ELF-1 (cell line): ENCODE results near the gene APPBP2.
"Not testable (repeated sequence)": the region's sequence is repeated elsewhere in the genome, so short reads cannot be mapped to it uniquely, and the experiment has no call there.

ENCODE experiments used
- DNase-seq: peaks from one replicate; pipeline ENCODE4 v3.0.0-alpha.2; 2016; ENCODE audit warnings: low read depth, low spot score

Gene APPBP2

DNA sequence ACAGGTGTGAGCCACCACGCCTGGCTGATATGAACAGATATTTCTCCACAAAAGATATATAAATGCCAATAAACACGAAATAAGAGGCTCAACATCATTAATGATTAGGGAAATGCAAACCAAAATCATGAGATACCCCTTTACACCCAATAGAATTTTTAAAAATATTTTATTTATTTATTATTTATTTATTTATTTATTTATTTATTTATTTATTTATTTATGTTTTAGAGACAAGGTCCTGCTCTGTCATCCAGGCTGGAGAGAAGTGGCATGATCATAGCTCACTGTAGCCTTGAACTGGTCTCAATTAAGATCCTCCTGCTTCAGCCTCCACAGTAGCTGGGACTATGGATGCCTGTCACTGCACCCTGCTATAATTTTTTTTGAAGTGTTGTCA, 30.8 kb downstream of the APPBP2 start:
- DNase-seq: no peak

DNA sequence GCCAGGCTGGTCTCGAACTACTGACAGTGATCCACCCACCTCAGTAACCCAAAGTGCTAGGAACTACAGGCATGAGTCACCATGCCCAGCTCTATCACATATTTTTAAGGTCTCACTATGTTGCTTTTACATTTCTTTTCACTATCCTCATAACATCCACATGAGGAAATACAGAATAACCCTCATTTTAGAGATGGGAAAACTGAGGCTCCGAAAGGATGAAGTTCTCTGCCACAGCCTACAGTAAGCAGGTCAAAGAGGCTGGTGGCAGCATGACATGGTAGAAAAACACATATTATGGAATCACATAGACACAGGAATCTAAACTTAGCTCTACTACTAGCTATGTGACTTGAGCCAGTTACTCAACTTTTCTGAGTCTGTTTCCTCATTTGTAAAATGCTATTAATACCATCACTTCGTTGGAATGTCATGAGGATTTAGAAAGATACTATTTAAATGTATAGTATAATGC, 32.2 kb downstream of the APPBP2 start:
- DNase-seq: no peak

DNA sequence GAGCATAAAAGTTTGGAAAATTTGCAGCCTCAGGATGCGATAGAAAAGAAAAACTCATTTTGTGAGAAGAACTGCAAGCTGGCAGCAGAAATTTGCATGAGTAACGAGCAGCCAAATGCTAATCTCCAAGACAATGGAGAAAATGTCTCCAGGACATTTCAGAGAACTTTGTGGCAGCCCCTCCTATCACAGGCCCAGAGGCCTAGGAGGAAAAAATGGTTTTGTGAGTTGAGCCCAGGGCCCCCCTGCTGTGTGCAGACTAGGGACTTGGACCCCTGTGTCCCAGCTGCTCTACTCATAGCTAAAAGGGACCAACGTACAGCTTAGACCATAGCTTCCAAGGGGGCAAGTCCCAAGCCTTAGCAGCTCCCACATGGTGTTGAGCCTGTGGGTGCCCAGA, 34.3 kb downstream of the APPBP2 start:
- peak; percentile 11 for DNase-seq

DNA sequence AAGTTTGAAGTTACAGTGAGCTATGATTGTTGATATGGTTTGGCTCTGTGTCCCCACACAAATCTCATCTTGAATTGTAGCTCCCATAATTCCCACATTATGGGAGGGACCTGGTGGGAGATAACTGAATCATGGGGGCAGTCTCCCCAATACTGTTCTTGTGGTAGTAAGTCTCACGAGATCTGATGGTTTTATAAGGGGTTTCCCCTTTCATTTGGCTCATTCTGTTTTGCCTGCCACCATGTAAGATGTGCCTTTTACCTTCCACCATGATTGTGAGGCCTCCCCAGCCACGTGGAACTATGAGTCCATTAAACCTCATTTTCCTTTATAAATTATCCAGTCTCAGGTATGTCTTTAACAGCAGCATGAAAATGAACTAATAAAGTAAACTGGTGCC, 35.4 kb downstream of the APPBP2 start:
- not testable (repeated sequence) for DNase-seq

DNA sequence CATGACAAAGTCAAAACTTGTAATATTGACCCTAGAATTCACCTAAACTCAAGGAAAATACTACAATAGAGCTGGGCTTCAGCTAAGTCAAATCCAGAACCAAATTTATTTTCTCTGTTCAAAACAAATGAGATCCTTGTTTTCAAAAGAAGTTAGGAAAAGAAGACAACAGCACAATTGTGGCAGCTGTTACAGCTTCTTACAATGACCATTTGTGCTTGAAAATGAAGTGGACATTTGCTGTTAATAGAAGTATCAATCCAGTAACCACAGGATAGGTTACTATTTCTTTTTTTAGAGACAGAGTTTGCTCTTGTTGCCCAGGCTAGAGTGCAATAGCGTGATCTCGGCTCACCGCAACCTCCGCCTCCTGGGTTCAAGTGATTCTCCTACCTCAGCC, 44.4 kb downstream of the APPBP2 start:
- DNase-seq: no peak

DNA sequence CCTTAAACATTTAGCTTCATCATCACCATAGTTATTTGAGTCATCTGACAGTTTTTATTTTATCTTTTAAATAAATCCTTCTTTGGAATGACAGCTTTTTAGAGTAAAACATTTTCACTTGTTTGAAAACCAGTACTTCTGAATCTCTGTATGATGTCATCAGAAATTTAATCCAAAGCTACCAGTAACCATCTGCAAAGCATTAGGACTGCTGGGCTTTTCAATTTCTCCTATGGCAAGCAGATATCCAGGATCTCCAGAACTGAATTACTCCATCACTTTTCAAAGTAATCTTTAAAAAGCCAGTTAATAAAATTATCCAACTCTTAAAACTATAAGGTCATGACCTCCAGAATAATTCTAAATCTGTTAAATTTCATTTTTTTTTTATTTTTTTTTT, 52.3 kb downstream of the APPBP2 start:
- DNase-seq: no peak

DNA sequence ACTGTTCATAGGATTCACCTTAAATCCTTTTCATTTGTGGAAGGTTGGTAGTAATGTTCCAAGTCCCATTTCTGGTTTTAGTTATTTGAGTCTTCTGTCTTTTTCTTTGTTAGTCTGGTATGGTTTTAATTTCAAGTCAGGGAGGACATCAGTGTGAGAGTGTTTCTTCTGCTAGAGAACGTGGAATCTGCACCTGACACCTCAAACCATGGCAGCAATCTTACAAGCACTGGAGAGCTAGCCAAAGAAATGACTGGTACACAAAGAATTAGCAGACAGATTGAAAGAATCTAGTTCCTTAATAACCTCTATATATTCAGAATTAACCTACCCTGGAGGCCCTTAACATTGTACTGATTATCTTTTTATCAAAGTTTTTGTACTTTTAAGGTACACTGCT, 53.6 kb downstream of the APPBP2 start:
- DNase-seq: no peak

DNA sequence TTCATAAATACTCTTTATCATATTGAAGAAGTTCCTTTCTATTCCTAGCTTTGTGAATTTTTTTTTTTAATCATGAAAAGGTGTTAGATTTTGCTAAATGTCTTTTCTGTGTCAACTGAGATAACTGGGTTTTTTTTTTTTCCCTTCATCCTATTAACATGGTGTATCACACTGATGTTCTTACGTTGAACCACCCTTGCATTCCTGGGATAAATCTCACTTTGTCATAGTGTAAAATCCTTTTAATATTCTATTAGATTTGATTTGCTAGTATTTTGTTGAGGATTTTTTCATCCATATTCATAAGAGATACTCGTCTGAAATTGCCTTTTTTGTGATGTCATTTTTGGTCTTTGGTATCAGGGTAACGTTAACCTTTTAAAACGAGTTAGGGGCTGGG, 54.6 kb downstream of the APPBP2 start:
- DNase-seq: no peak

DNA sequence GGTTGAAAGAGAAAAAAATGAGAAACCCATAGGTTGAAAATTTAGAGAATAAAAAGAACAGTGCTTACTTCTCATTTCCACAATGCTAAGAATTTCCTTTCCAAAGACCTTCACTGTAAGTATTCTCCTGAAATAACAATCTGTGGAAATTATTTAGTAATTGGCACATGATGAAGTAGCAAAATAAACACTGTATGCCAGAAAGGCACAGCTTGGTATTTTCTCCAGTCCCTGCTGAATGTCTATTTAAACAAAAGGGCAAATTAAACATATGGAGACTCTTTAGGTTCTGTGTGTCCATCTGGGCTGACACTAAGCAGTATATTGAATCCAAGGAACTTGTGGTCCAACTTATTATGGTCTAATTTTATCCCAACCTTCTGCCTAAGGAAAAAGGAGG, 57.7 kb downstream of the APPBP2 start:
- no peak for DNase-seq

DNA sequence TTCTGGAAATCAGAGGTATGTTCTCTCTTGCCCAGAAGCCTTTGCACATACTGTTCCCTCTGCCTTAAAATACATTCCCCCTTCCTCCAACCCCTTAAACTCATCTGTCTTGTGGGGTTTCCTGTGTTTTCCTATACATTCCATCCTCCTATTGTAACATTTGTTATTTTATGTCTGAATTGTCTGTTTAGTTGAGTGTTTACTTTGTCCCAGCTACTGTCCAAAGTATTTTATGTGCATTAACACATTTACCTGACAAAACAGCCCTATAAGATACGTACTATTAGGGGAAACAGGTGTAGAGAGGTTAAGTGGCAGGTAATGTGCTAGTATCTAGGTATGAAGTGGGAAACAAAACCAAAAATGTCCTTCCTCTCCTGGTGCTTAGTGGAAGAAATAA, 61.7 kb downstream of the APPBP2 start:
- DNase-seq: no peak

DNA sequence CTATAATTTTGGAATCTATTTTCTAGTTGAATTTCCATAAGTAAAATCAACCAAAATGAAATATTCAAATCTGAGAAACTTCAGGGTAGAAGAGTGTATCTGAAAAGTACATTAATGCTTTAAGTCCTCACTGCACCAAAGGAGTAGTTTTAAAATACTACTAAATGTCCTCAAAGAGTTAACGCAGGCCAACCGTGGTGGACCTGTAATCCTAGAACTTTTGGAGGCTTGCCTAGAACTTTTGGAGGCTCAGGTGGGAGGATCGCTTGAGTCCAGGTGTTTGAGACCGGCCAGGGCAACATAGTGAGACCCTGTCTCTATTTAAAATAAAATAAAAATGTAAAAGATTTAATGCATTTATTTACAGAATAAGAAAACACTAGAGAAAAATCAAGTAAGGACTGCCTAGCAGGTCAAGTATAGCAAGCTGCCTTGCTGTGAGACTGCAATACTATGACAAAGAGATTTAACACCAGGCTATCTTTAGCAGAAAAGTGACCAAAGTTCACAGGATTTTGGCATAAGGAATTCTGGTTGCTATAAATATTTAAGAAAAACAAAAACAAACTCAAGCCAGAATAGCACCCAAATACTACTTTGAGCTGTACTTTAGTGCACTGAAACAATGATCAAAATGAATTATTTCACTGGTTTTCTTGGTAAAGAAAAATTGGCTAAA, 62.7 kb downstream of the APPBP2 start:
- no peak for DNase-seq

DNA sequence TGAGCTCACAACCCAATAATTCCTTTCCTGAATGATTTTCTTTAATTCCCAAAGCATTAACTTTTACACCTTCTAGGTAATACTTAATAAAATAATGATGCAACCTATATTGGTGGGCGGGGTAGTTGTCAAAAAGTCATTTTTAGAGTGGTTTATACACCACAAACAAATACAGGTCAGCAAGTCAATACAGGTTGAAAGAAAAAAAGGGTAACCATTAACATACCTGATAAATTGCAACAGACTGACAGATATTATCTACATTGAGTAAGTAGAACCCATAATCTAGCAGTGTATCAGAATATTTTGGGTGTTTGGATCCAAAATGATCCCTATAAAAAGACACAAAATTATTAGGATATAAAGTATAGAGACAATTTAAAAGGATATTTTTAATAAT, 64.5 kb downstream of the APPBP2 start:
- no peak for DNase-seq

DNA sequence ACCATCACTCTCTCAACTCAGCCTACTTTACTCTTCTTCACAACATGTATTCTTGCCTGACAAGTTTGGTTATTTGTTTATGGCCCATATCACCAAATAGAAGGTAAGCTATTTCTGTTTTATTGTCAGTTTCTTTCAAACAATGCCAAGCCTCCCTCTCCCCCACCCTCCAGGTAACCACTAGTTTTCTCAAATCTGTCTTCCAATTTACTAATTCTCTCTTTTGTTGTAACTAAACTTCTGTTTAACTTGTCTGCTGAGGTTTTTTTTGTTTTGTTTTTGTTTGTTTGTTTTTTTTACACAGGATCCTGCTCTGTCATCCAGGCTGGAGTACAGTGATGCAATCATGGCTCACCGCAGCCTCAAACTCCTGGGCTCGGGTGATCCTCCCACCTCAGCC, 68.9 kb downstream of the APPBP2 start:
- no peak for DNase-seq

DNA sequence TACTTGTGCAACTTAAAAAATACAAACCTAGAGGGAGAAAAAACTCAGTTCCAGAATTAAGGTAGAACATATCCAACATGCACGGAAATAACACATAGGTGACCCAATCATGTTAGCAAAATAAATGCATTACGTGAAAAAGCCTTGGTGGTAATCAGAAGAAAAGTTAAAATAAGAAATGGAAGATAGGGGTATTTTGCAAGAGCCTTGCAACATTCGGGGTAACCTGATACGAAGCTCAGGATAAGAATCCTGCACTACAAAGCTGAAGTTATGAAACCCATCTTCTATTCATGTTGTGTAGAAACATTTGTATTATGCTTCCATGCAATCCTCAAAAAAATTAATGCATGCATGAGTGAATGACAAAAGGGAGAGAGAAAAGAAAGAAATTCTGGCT, 70.7 kb downstream of the APPBP2 start:
- DNase-seq: no peak

DNA sequence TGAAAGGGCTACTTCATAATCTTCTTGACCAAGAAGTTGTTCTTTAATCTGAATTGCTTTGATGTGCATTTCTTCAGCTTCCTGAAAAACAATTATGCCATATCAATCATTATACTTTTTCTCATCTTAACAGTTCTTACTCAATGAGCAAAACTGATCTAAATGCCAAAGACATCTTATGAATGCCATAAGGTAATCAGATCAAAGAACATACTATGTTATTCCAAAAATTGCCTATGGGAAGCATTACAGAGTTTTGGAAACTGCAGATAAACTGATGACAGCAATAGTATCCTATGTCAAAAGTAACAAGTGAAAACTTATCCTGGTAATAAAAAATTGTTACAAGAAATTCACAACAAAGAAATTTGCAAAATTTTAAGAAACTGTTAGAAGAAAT, 74.1 kb downstream of the APPBP2 start:
- no peak for DNase-seq

DNA sequence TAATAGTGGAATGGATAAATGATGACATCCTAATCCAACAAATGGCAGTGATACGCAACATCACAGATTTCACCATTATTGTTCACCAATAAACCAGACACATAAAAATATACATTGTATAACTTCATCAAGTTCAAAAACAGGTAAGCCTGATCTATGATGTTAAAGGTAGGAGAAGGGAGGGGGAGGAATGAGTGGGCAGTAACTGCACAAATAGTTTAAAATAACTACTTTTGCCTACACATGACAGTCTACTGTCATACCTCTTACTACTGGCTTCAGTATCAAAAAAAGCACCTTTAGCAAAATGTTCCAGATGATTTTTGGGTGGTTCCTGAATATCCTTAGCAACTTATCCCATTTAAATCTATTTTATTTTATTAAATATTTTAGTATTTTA, 75.0 kb downstream of the APPBP2 start:
- no peak for DNase-seq

DNA sequence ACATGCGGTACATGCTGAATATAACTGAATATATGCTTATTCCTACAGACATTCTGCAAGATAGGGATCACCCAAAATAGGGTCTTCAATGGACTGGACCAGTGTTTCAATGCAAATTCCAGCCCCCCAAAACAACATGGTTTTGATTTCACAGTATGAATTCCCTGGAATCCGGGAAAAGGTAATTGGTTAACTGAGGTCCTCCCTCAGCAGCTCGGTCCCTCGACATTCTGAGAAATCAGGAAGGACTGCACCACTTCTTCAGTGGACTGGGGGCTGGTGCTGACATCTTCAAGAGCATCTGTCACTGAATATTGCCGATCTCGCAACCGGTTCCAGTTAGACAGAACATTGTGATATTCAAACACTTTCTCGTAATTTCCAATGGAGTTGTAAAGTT, 78.7 kb downstream of the APPBP2 start:
- DNase-seq: no peak

DNA sequence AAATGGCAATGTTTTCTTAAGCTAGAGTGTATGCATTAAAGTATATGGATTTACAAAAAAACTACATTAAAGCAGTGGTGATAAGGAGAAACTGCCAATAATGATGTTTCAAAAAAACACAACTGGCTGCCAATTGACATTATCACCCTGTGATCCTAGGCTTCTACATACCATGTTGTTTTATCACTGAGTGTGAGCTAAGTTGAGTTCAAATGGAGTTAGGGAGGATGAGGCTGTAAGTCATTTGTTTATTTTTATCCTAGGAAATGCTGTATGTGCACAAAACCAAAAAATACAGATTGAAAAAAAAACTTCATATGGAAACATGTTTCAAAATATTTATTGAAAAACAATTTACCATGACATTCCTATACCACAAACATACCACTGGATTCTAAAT, 80.9 kb downstream of the APPBP2 start:
- DNase-seq: no peak

DNA sequence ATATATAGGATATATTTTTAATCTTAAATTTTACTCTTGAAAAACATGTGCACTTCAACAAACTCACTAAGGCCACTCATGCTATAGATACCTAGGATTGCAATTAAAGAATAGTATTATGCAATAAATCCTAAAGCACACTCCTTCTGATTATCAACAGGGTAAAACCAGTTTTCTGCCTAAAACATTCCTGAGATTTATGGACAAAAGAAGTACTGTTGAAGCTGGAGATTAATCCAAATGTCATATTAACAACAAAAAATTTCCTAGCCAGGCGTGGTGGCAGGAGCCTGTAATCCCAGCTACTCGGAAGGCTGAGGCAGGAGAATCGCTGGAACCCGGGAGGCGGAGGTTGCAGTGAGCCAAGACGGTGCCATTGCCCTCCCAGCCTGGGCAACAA, 82.3 kb downstream of the APPBP2 start:
- no peak for DNase-seq

DNA sequence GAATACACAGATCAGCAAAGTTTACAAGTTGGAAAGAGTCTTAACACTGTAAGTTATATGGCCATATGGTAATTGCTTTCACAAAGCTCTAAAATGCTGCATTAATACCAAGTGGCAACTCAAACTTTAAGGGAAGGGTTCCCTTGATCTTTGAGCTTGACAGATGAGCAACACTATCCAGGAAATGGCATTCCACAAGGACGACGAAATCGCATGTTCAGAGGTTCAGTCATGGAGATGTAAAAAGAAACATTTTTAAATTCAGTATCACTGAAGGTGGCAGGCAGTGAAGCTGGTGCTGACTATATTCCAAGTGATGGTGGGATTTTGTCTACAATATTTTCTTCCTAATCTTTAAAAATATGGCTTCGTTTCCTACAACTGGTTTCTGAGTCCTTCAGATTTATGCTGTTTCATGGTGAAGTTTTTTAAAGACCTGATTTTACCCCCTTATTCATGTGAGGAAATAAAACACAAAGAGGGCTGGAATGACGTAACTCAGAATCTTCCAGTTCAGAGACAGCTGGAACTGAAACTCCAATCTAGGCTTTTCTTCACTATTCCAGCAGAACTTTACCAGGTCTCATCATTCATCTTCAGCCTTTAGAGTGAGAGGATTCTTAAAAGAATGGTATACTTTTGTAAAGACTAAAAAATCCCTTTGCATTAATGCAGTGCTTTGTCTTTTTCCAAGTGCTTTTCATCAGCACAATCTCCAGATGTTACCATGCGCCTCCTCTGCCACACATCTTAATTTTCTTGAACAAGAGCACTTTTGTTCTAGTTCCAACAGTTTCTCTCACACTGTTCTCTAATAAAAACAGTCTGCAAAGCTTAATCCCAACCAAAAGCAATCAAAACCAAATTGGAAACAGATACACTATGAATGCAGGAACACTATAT, 83.5 kb downstream of the APPBP2 start:
- DNase-seq: no peak

DNA sequence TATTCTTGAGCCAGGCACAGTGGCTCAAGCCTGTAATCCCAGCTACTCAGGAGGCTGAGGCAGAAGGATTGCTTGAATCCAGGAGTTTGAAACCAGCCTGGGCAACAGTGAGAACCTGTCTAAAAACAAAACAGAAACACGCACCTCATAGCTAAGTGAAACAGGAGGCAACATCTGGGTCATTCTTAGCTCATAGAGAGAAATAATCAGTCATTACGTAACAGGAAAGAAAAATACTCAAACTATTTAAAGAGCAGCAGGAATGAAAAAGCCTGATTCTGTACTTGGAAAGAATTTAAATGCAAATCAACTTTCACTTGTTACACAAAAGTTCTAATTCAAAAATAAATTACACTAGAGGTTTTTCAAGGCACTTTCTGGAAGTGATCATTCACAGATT, 86.5 kb downstream of the APPBP2 start:
- no peak for DNase-seq

DNA sequence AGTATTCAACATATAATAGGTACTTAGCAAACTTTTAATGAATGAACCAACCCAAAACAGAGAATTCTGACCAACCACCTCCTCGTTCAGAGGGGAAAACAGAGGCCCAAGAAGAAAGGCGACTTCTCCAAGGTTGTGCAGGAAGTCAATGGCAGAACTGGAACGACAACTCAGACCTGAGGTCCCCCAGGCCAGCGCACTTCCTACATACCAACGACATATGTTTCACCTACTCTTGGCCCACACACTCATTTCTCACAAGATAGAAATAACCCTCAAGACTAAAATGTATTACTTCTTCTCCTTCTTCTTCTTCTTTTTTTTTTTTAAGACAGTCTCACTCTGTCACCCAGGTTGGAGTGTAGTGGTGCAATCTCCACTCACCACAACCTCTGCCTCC, 89.4 kb downstream of the APPBP2 start:
- no peak for DNase-seq
